Upper lobe of left lung (tissue), 6 donors: Measurements from ENCODE around the gene RGS12. TPM values are rescaled to one million over a fixed set of nuclear protein-coding genes. Genes with fewer than 3 reads are reported as not detected.

Source experiments
- ATAC-seq, 2 donors: fragments of 200-7000 bp; cut with Tn5 transposase; one replicate each; pipeline ENCODE4 v1.9.1; 2022; ENCODE audit warnings: mild to moderate bottlenecking in 2 of 2, moderate library complexity in 2 of 2; ENCODE audit not compliant: low FRiP score in 2 of 2
- DNase-seq, 2 donors: peaks; one replicate each; pipeline ENCODE4 v3.0.0-alpha.2; 2019 to 2020
- H3K27ac ChIP-seq, 4 donors: fragments of 200-600 bp; sonication (generic); one replicate each; pipeline ENCODE4 v1.5.1; 2016 to 2019
- H3K27me3 ChIP-seq, 4 donors: fragments of 200-600 bp; sonication (generic); one replicate each; pipeline ENCODE4 v1.5.1; 2017 to 2019
- H3K36me3 ChIP-seq, 4 donors: fragments of 200-600 bp; sonication (generic); one replicate each; pipeline ENCODE4 v1.5.1; 2016 to 2019
- H3K4me1 ChIP-seq, 4 donors: fragments of 200-600 bp; sonication (generic); one replicate each; pipeline ENCODE4 v1.5.1; 2018 to 2019
- H3K4me3 ChIP-seq, 4 donors: fragments of 200-600 bp; sonication (generic); one replicate each; pipeline ENCODE4 v1.5.1; 2017 to 2019; ENCODE audit warnings: mild to moderate bottlenecking in 2 of 4, moderate library complexity in 1 of 4
- H3K9me3 ChIP-seq, 4 donors: fragments of 200-600 bp; sonication (generic); one replicate each; pipeline ENCODE4 v1.5.1; 2018 to 2019
- CTCF ChIP-seq, 6 experiments: fragments of 450-650 bp in 4 of 6; fragments of 200-600 bp in 2 of 6; sonication (generic) in 2 of 6; IDR thresholded peaks; one replicate each; pipeline ENCODE4 v1.5.1; 2016 to 2019; ENCODE audit warnings: antibody characterized with exemption in 6 of 6
- EP300 ChIP-seq, 4 donors: sonication (generic); formaldehyde crosslinking; IDR thresholded peaks; one replicate each; pipeline ENCODE4 v1.5.1; 2017; ENCODE audit warnings: antibody characterized with exemption in 4 of 4, control low read depth in 2 of 4
- POLR2A ChIP-seq, 4 donors: fragments of 450-650 bp; IDR thresholded peaks; one replicate each; pipeline ENCODE4 v1.5.1; 2016 to 2017; ENCODE audit warnings: antibody characterized with exemption in 4 of 4, mild to moderate bottlenecking in 2 of 4
- POLR2AphosphoS5 ChIP-seq, 2 donors: sonication (generic); formaldehyde crosslinking; IDR thresholded peaks; one replicate each; pipeline ENCODE4 v1.5.1; 2017; ENCODE audit warnings: antibody characterized with exemption in 2 of 2
- WGBS, 2 donors: methylation state at CpG; one replicate each; pipeline ENCODE4 v1.1.5; 2017 to 2018; 5-methylcytosine and 5-hydroxymethylcytosine counted together
- total RNA-seq, 6 donors: library from RNA; depleted of rRNA in 4 of 6; stranded (reverse); fragments of >200 nt in 4 of 6; gene quantifications; one replicate each; pipeline versions ENCODE4 v1.1.0 to v1.2.1, GENCODE V29; 2016 to 2021
- donor health status: DM: no; HTN: no; CAD: no; lungs with moderate emphysema.
- donor health status: DM: no; HTN: yes; CAD: no; lungs with severe emphysema.

RGS12 gene
- total RNA-seq, 6 donors from 2014 or later, result 17.8 to 124 (median 49.7) TPM

DNA sequence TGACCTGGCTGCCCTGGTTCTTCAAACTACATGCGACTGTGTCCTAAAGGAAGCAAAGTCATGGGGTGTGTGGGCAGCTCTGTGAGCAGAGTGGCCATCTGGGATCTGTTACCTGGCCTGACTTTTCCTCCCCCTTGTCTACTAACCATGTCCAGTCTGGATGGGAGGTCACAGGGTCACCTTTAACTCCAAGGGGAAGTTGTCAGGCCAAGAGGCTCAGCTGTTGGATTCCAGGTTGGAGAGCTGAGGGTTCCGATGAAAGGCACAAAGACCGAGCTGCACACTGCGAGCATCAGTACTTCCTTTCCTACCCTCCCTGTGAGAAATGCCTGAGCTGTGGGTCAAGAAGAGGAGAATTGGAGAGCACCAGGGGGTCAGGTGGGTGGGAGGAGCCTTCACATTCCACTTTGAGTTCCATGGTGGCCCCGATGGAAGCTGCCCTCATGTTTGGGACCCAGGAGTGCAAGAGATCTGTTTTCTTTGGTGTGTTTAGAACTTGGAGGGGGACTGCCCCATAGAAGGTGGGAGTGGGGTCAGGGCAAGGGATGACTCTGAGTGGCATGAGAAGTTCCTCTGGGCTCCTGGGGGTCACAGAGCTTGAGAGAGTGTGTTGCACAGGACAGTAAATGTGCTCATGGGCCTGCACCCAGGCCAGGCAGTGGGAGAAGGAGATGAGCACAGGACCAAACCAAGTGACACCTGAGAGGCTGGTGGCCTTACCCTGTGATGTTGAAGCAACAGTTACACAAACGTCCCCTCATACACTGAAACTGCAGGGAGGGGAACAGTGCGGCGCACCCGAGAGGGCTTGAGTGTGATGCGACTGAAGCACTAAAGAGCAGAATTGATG lies 36.2 kb downstream of the RGS12 start:
- H3K36me3 ChIP-seq, result no peaks in the 10 kb centered on the region
- H3K4me3 ChIP-seq, result no peak overlapping the region
- no peak for DNase-seq
- TF ChIP-seq POLR2AphosphoS5 (IDR thresholded peaks at IDR 0.05), result no peak
- no peak for TF ChIP-seq EP300 (IDR thresholded peaks at IDR 0.05)
- no peak for TF ChIP-seq CTCF (IDR thresholded peaks at IDR 0.05)
- TF ChIP-seq POLR2A (IDR thresholded peaks at IDR 0.05), result no peak
- ATAC-seq, result no peak
- no peak overlapping the region for H3K27ac ChIP-seq
- no peaks in the 10 kb centered on the region for H3K27me3 ChIP-seq
- 94 to 95% methylated on average over 10 of the region's 10 CpGs for WGBS, 2 donors
- H3K9me3 ChIP-seq, result no peaks in the 10 kb centered on the region
- H3K4me1 ChIP-seq, result peaks cover 0 to 16% (median 6%) of the 10 kb centered on the region in 4 donors

DNA sequence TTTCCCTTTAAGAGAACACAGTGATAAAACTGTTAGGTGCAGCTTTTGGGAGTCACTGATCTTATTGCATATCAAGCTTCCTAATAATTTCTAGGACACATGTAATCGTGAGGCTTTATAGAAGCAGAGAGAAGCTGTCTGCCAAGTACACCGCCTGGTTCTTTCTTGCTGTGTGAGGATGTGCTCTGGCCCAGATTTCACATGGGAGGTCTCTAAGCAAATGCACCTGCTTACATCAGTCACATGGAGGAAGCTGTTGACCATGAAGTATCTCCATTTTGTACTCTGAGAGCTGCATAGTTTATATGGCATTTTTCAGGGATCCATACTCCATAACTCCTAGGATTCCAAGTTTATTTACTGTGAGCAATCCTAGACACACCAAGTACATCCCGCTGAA lies 37.1 kb downstream of the RGS12 start:
- no peak overlapping the region for H3K4me3 ChIP-seq
- no peaks in the 10 kb centered on the region for H3K36me3 ChIP-seq
- no peaks in the 10 kb centered on the region for H3K27me3 ChIP-seq
- no peak for ATAC-seq
- peaks cover 0 to 16% (median 6%) of the 10 kb centered on the region in 4 donors for H3K4me1 ChIP-seq
- H3K27ac ChIP-seq, result no peak overlapping the region
- no peak for DNase-seq
- no peak for TF ChIP-seq POLR2AphosphoS5 (IDR thresholded peaks at IDR 0.05)
- no peaks in the 10 kb centered on the region for H3K9me3 ChIP-seq
- WGBS, 2 donors, result 79 to 87% methylated on average over 3 of the region's 3 CpGs

DNA sequence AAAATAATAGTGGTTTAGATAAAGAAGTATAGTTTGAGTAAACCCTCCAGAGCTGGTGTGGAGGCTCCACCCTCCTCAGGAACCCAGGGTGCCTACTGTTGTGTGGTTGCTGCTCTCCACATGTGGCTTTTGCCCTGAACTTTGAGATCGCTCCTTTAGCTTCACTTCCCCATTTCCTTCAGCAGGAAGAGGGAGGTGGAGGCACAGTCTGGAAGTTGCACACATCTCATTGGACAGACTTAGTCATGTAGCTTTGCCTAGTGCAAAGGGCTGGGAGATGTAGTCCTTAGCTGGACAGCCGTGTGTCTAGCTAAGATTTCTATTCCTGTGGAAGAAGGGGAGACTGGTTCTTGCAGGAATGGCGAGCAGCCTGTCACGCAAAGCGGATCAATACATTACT lies 37.9 kb downstream of the RGS12 start:
- H3K4me3 ChIP-seq, result no peak overlapping the region
- no peaks in the 10 kb centered on the region for H3K27me3 ChIP-seq
- no peak overlapping the region for H3K27ac ChIP-seq
- no peaks in the 10 kb centered on the region for H3K9me3 ChIP-seq
- WGBS, 2 donors, result 77 to 80% methylated on average over 5 of the region's 5 CpGs
- no peak for DNase-seq
- peak; percentile 34 to 66 for ATAC-seq
- TF ChIP-seq POLR2A (IDR thresholded peaks at IDR 0.05) (no peak), EP300 (IDR thresholded peaks at IDR 0.05) (no peak), POLR2AphosphoS5 (IDR thresholded peaks at IDR 0.05) (no peak), CTCF (IDR thresholded peaks at IDR 0.05) (no peak)
- no peaks in the 10 kb centered on the region for H3K36me3 ChIP-seq
- H3K4me1 ChIP-seq, result peaks cover 0 to 16% (median 6%) of the 10 kb centered on the region in 4 donors

DNA sequence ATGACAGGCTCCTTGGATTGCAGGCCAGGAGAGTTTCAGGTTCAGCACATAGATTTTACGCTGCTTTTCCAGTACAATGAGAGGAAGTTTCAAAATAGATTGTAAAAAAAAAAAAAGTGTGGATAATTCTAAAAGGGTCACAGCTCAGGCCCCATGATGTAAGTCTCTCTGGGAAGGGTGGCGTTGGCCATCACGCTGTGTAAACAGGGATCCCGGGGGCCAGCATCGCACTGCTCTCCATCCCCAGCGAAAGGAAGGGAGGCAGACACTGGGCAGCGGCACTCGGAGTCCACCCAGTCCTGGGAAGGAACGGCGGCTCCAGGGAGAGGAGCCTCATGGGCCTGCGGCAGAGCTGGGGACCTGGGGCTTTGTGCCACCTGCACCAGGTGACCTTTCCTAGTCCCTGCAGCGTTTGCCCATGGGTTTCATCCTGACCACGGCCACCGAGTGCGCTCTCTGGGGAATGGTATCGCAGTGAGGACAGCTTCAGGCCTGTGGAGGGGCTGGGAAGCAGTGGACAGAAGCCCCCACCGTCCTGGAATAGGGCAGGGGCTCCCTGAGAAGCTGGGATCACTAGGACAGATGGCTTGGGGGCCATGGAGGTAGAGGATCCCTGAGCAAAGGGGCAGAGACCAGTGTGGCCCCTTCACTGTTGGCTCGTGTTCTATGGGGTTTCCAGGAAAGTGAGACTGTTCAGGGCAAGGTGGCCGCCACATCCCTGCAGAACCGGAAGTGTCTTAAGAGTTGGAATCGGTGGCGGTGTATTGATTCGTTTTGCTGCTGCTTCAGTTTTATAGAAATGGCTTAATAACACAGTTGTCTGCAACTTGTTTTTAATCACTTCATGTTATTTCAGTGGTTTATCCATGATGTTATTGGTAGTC lies 38.9 kb downstream of the RGS12 start:
- ATAC-seq (no peak), DNase-seq (peak in 1 of 2 donors; percentile 38)
- Histone ChIP-seq H3K4me3 (no peak overlapping the region), H3K9me3 (no peaks in the 10 kb centered on the region), H3K27ac (peak overlapping the region; percentile 28 to 78 (median 65)), H3K4me1 (peaks cover 0 to 16% (median 6%) of the 10 kb centered on the region in 4 donors), H3K27me3 (no peaks in the 10 kb centered on the region), H3K36me3 (no peaks in the 10 kb centered on the region)
- WGBS, 2 donors, result 74 to 76% methylated on average over 17 to 23 of the region's 23 CpGs
- TF ChIP-seq EP300 (IDR thresholded peaks at IDR 0.05) (no peak), POLR2AphosphoS5 (IDR thresholded peaks at IDR 0.05) (peak in 1 of 2 donors; percentile 31), POLR2A (IDR thresholded peaks at IDR 0.05) (no peak), CTCF (IDR thresholded peaks at IDR 0.05) (no peak)

GRCh38 chr4:3332498-3332897 lies 39.7 kb downstream of the RGS12 start:
- TF ChIP-seq POLR2A (IDR thresholded peaks at IDR 0.05), result no peak
- TF ChIP-seq POLR2AphosphoS5 (IDR thresholded peaks at IDR 0.05), result no peak
- TF ChIP-seq CTCF (IDR thresholded peaks at IDR 0.05), result no peak
- TF ChIP-seq EP300 (IDR thresholded peaks at IDR 0.05), result no peak
- H3K36me3 ChIP-seq, result no peaks in the 10 kb centered on the region
- H3K27me3 ChIP-seq, result no peaks in the 10 kb centered on the region
- ATAC-seq, result no peak
- H3K27ac ChIP-seq, result no peak overlapping the region
- H3K4me1 ChIP-seq, result peaks cover 0 to 16% (median 6%) of the 10 kb centered on the region in 4 donors
- H3K9me3 ChIP-seq, result no peaks in the 10 kb centered on the region
- WGBS, 2 donors, result 94 to 98% methylated on average over 9 of the region's 9 CpGs
- H3K4me3 ChIP-seq, result no peak overlapping the region
- DNase-seq, result no peak
